GM19324 (cell line): ENCODE measurements around the gene IYD.

ENCODE experiments used
- ATAC-seq: cut with Tn5 transposase; IDR thresholded peaks from one replicate; pipeline ENCODE4 v1.9.1; 2021; ENCODE audit warnings: mild to moderate bottlenecking, moderate library complexity; ENCODE audit not compliant: unreplicated experiment, low FRiP score

Gene IYD

GRCh38 chr6:150394053-150394898, 25.5 kb downstream of the IYD start:
- ATAC-seq, result no peak

DNA sequence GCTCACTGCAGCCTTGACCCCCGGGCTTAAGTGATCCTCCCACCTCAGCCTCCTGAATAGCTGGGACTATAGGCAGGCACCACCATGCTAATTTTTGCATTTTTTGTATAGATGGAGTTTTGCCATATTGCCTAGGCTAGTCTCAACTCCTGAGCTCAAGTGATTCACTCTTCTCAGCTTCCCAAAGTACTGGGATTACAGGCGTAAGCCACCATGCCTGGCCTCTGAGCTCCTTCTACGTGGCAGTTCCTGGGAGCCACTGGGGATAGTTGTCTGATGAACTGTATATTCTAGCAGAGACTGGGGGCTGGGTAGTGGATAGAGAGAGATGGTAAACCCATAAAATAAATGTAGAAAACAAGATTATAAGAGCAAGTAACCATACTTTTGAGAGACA, 26.1 kb downstream of the IYD start:
- no peak for ATAC-seq

DNA sequence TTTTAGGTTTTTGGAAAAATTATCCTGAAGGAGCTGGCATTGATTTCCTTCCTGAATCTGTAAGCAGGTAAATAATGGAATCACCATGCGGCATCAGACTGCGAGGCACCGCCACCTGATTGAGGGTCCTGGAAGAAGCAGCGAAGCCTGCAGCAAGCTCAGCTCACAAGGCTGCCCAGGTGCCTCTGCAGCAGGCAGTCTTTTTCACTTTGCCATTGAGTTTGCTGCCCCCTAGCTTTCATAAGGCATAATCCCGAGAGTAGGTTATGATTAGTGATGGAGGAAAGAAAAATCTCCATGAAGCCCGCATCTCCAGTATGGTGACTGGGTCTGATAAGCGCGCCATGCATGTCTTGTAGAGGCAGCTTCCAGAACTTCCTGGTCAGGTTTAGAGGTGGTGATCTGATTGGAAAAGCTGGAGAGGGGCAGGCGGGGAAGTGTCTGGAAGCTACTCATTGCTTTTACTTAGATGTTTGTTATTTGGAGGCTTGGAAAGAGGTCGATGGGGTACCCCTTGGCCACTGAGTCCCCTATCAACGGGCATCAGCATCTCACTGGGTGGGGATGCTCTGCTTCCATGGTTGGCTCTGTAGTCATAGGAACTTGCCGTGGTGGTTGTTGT, 26.7 kb downstream of the IYD start:
- ATAC-seq, result no peak

- no peak for ATAC-seq
These were observed 34.8 kb downstream of the IYD start for GRCh38 chr6:150403458-150404246.

DNA sequence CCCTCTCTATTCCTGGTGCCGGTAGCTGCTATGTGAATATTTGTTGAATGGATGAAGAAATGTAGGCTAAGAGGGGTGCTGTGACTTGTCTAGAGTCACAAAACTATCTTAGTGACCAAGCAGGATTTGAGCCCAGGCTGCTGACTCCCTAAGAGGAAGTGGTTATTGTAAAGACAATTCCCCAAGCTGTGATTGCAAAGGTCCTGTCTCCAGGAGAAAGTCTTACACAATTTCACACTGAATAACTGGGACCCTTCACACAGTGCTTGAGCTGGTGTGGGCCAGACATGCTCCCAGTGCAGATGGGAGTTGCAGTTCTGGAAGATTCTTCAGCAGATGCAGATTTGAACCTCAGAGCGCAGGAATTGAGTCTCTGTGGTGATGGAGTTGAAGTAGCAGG, 38.1 kb downstream of the IYD start:
- no peak for ATAC-seq

- no peak for ATAC-seq
These were observed 40.0 kb downstream of the IYD start for GRCh38 chr6:150408842-150409241.

- no peak for ATAC-seq
These were observed 40.8 kb downstream of the IYD start for GRCh38 chr6:150409576-150410066.

- no peak for ATAC-seq
These were observed 41.6 kb downstream of the IYD start for GRCh38 chr6:150410399-150410798.

DNA sequence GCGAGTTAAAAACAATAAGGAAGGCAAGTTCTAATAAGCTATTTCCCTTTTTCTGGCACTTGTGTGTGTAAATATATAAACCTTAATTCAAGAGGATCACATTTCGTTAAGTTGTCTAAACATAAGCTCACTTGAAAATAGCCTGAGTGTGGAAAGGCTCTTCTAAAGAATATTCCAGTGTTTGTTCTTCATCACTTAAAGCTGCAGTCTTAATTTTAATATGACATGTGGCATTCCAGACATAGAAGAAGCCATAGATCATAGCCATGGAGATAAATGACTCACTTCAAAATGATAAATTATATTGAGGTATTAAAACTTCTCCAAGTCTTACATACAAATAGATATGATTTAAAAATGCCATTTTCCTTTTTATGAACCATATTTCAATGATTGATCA, 42.1 kb downstream of the IYD start:
- ATAC-seq, result no peak

DNA sequence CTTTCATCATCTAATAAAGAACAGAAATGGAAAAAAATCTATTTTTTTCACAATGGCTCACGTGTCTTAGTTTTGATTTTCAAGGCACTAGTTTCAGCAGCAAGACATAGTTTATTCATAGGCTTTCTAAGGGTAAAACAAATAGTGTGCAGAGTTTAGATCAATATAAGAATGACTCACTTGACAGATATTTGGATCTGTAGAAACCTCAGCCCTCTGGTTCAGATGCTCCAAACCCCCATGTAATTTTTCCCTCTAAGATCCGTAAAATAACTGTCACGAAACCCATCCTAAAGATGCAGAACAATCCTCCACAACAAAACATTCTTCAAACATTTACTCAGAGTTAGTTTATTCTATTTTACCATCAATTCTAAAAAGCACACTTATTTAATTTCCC, 43.4 kb downstream of the IYD start:
- no peak for ATAC-seq

DNA sequence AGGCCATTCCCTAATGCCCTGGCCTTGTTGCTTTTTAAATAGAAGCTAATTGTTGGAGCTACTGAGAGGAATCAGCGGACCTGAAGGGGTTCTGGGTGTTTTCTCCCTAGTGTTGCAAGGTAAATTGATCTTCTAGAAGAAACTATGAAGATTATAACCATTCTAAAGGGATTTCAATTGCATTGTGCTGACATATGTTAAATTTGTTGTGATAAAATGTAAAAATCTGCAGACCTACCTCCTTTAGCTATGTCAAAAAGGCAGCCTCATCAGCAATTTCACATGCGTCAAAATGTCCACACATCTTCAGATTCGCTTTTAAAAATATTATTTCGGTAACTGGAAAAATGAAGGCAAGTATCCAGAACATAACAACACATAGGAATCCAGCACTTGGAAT, 44.4 kb downstream of the IYD start:
- no peak for ATAC-seq

DNA sequence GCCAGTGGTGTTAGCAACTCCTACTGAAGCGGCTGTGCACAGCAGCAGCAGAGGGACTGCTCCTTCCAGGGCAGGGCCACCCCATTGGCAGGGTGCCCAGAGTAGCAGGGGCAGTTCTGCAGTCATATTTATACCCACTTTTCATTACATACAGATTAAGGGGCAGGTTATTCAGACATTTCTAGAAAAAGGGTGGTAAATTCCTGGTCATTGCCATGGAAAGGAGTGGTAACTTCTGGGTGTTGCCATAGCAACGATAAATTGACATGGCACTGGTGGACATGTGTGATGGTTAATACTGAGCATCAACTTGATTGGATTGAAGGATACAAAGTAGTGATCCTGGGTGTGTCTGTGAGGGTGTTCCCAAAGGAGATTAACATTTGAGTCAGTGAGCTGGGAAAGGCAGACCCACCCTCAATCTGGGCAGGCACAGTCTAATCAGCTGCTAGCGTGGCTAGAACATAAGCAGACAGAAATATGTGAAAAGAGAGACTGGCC, 45.0 kb downstream of the IYD start:
- ATAC-seq, result no peak

DNA sequence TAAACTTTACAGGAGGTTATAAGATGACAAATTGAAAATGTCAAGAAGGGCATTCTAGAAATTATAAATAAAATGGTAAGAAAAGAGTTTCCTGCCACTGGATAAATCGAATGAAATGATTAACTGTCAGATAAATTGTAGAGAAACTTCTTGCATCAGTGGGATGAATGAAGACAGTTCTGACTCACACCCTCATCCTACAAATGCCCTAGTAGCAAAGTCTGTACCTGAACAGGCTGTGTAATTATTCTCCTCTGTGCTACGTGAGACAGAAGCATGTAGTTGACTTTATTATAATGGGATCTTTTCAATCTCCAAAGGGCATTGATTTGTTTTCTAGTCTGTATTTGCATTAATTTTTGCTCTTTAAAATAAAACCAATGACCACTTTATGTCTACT, 47.3 kb downstream of the IYD start:
- ATAC-seq, result no peak

DNA sequence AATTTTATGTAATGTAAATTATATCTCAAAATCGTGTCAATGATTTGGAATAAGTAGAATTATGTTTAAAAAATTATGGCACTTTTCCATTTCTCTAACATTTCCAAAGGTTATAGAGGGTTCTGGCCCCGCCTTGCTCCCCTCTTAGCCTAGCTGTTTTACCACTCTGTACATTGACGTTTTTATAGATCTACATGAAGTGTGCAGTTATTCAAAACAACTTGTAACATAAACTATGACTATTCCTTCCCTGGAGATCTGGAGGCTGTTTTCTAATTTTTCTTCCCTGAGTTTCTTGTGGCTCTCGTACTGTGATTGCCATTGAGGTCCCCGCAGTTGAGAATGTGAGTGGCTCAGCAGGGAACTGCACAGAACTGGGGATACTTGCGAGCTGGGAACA, 48.4 kb downstream of the IYD start:
- no peak for ATAC-seq

GRCh38 chr6:150417899-150418826, 49.4 kb downstream of the IYD start:
- ATAC-seq, result peak; percentile 73

DNA sequence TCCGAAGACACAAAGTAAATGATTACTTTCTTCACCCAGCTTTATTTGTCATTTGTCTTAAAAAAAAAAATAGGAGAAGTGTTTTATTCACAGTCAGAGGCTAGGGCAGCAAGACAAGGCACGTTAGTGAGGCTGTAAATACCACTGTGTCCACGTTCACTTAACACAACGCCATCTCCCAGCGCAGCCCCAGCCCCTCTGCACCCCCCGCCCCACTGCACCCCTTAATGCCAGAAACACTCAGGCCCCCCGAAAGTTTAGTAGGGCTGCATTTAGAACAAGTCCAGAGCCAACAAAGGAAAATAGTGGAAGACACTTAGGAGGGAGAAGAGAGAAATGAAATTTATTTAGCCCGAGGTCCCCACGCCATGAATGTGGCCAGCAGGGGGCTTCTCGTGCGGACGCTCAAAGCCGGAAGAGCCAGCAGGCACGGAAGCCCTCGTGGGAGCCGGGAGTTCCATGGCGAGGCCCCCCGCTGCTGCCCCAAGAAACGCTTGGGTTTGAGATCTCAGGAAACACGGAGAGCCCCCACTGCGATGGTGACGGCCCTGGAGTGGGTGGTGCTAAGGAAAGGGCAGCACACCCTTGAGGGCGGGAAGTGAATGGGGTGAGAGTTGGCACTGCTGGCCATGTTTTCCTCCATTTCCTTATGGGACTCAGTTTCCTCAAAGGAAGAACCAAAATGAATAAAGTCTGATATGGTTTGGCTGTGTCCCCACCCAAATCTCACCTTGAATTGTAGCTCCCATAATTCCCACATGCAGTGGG, 50.2 kb downstream of the IYD start:
- ATAC-seq, result no peak

- no peak for ATAC-seq
These were observed 51.6 kb downstream of the IYD start for GRCh38 chr6:150420428-150420827.

GRCh38 chr6:150420926-150421325, 52.1 kb downstream of the IYD start:
- no peak for ATAC-seq

GRCh38 chr6:150425508-150425907, 56.7 kb downstream of the IYD start:
- no peak for ATAC-seq
